ENCODE data around the gene ATF6B.

Gene ATF6B

GRCh38 chr6:32127409-32127716, 683 bp downstream of the ATF6B start:
- no peak overlapping the region for H2AK5ac ChIP-seq (ENCODE audit: low read length)
- H3K4me3 ChIP-seq (ENCODE audit: low read depth, low read length), result peak overlapping the region; percentile 93
- peaks cover 18% of the 10 kb centered on the region in 2 experiments for H3K4me1 ChIP-seq (ENCODE audit: control insufficient read depth in 1 of 2, insufficient read depth in 2 of 2, low read length in 2 of 2)
- no peak overlapping the region for H3K23ac ChIP-seq (ENCODE audit: low read length)
- WGBS (ENCODE audit: extremely low coverage, insufficient coverage, insufficient read length), result no CpG with 5 or more reads among the region's 9 CpGs
- H2AFZ ChIP-seq (ENCODE audit: insufficient read depth, low read length, poor library complexity), result peak overlapping the region; percentile 68
- H2BK12ac ChIP-seq (ENCODE audit: low read length), result no peak overlapping the region
- peak overlapping the region; percentile 44 for H3K4ac ChIP-seq (ENCODE audit: low read depth, low read length)
- H3K27me3 ChIP-seq (ENCODE audit: insufficient read depth, low read length), result no peaks in the 10 kb centered on the region
- no peaks in the 10 kb centered on the region for H3K9me3 ChIP-seq (ENCODE audit: insufficient read depth, low read depth, low read length)
- H3K14ac ChIP-seq (ENCODE audit: low read length), result peak overlapping the region; percentile 19
- H3K27ac ChIP-seq (ENCODE audit: low read depth, low read length), result no peak overlapping the region
- no peak overlapping the region for H2BK120ac ChIP-seq (ENCODE audit: insufficient read depth, low read length, poor library complexity)
- peak overlapping the region; percentile 78 for H3K4me2 ChIP-seq (ENCODE audit: low read length)
- H3K18ac ChIP-seq (ENCODE audit: low read length), result no peak overlapping the region
- H4K12ac ChIP-seq (ENCODE audit: low read depth, low read length), result no peak overlapping the region
- H4K91ac ChIP-seq (ENCODE audit: low read depth, low read length), result no peak overlapping the region
- DNase-seq, result no peak
- no peak overlapping the region for H4K8ac ChIP-seq (ENCODE audit: low read depth, low read length)
- peaks cover 10% of the 10 kb centered on the region for H3K79me2 ChIP-seq (ENCODE audit: control insufficient read depth, insufficient read depth, low read length, poor library complexity)
- no peak overlapping the region for H2BK5ac ChIP-seq (ENCODE audit: low read depth, low read length, poor library complexity)
- peak overlapping the region; percentile 45 for H3K9ac ChIP-seq (ENCODE audit: low read length)
- H3K36me3 ChIP-seq (ENCODE audit: control insufficient read depth in 1 of 2, insufficient read depth in 2 of 2, low read length in 2 of 2), result peaks cover 3 to 19% of the 10 kb centered on the region in 2 experiments
- H3K79me1 ChIP-seq (ENCODE audit: low read length), result peaks cover 13% of the 10 kb centered on the region

- no CpG with 5 or more reads among the region's 8 CpGs for WGBS (ENCODE audit: extremely low coverage, insufficient coverage, insufficient read length)
- Histone ChIP-seq H2BK5ac (ENCODE audit: low read depth, low read length, poor library complexity) (no peak overlapping the region), H4K91ac (ENCODE audit: low read depth, low read length) (no peak overlapping the region)
Observed at GRCh38 chr6:32126880-32127279, 1.2 kb downstream of the ATF6B start.

GRCh38 chr6:32123681-32124080, 4.4 kb downstream of the ATF6B start:
- H3K4me2 ChIP-seq (ENCODE audit: low read length), result no peak overlapping the region
- no peak overlapping the region for H2BK12ac ChIP-seq (ENCODE audit: low read length)
- no peak overlapping the region for H4K12ac ChIP-seq (ENCODE audit: low read depth, low read length)
- peaks cover 5% of the 10 kb centered on the region for H3K79me2 ChIP-seq (ENCODE audit: control insufficient read depth, insufficient read depth, low read length, poor library complexity)
- WGBS (ENCODE audit: extremely low coverage, insufficient coverage, insufficient read length), result no CpG with 5 or more reads among the region's 4 CpGs
- H3K18ac ChIP-seq (ENCODE audit: low read length), result no peak overlapping the region
- H3K4me3 ChIP-seq (ENCODE audit: low read depth, low read length), result no peak overlapping the region
- H2BK5ac ChIP-seq (ENCODE audit: low read depth, low read length, poor library complexity), result no peak overlapping the region
- no peaks in the 10 kb centered on the region for H3K27me3 ChIP-seq (ENCODE audit: insufficient read depth, low read length)
- H3K4me1 ChIP-seq (ENCODE audit: control insufficient read depth in 1 of 2, insufficient read depth in 2 of 2, low read length in 2 of 2), result peaks cover 10% of the 10 kb centered on the region in 2 experiments
- no peak overlapping the region for H4K8ac ChIP-seq (ENCODE audit: low read depth, low read length)
- H2BK120ac ChIP-seq (ENCODE audit: insufficient read depth, low read length, poor library complexity), result no peak overlapping the region
- no peak overlapping the region for H3K14ac ChIP-seq (ENCODE audit: low read length)
- DNase-seq, result no peak
- no peak overlapping the region for H2AK5ac ChIP-seq (ENCODE audit: low read length)
- H3K4ac ChIP-seq (ENCODE audit: low read depth, low read length), result no peak overlapping the region
- H3K27ac ChIP-seq (ENCODE audit: low read depth, low read length), result no peak overlapping the region
- no peak overlapping the region for H4K91ac ChIP-seq (ENCODE audit: low read depth, low read length)
- H3K23ac ChIP-seq (ENCODE audit: low read length), result no peak overlapping the region
- H2AFZ ChIP-seq (ENCODE audit: insufficient read depth, low read length, poor library complexity), result no peak overlapping the region
- H3K9me3 ChIP-seq (ENCODE audit: insufficient read depth, low read depth, low read length), result no peaks in the 10 kb centered on the region
- peaks cover 4% of the 10 kb centered on the region for H3K79me1 ChIP-seq (ENCODE audit: low read length)
- H3K36me3 ChIP-seq (ENCODE audit: control insufficient read depth in 1 of 2, insufficient read depth in 2 of 2, low read length in 2 of 2), result peaks cover 20 to 37% of the 10 kb centered on the region in 2 experiments
- H3K9ac ChIP-seq (ENCODE audit: low read length), result no peak overlapping the region

More at GRCh38 chr6:32126880-32127279, 1.2 kb downstream of the ATF6B start:
- no peak overlapping the region for H2BK12ac ChIP-seq (ENCODE audit: low read length)
- no peak overlapping the region for H2AK5ac ChIP-seq (ENCODE audit: low read length)
- peaks cover 13% of the 10 kb centered on the region for H3K79me1 ChIP-seq (ENCODE audit: low read length)
- H3K23ac ChIP-seq (ENCODE audit: low read length), result no peak overlapping the region
- H3K79me2 ChIP-seq (ENCODE audit: control insufficient read depth, insufficient read depth, low read length, poor library complexity), result peaks cover 10% of the 10 kb centered on the region
- H3K36me3 ChIP-seq (ENCODE audit: control insufficient read depth in 1 of 2, insufficient read depth in 2 of 2, low read length in 2 of 2), result peaks cover 5 to 22% of the 10 kb centered on the region in 2 experiments
- peak overlapping the region; percentile 78 for H3K4me2 ChIP-seq (ENCODE audit: low read length)
- H3K4me1 ChIP-seq (ENCODE audit: control insufficient read depth in 1 of 2, insufficient read depth in 2 of 2, low read length in 2 of 2), result peaks cover 18% of the 10 kb centered on the region in 2 experiments
- no peak overlapping the region for H3K9ac ChIP-seq (ENCODE audit: low read length)
- no peak overlapping the region for H3K27ac ChIP-seq (ENCODE audit: low read depth, low read length)
- no peak overlapping the region for H2AFZ ChIP-seq (ENCODE audit: insufficient read depth, low read length, poor library complexity)
- no peaks in the 10 kb centered on the region for H3K9me3 ChIP-seq (ENCODE audit: insufficient read depth, low read depth, low read length)
- H3K18ac ChIP-seq (ENCODE audit: low read length), result no peak overlapping the region
- H3K4me3 ChIP-seq (ENCODE audit: low read depth, low read length), result no peak overlapping the region
- H2BK120ac ChIP-seq (ENCODE audit: insufficient read depth, low read length, poor library complexity), result no peak overlapping the region
- H3K14ac ChIP-seq (ENCODE audit: low read length), result no peak overlapping the region
- no peak overlapping the region for H4K12ac ChIP-seq (ENCODE audit: low read depth, low read length)
- H4K8ac ChIP-seq (ENCODE audit: low read depth, low read length), result no peak overlapping the region
- H3K27me3 ChIP-seq (ENCODE audit: insufficient read depth, low read length), result no peaks in the 10 kb centered on the region
- DNase-seq, result no peak
- peak overlapping the region; percentile 43 for H3K4ac ChIP-seq (ENCODE audit: low read depth, low read length)

GRCh38 chr6:32120573-32121059, 7.4 kb downstream of the ATF6B start:
- no peak overlapping the region for H4K8ac ChIP-seq (ENCODE audit: low read depth, low read length)
- H3K4me1 ChIP-seq (ENCODE audit: control insufficient read depth in 1 of 2, insufficient read depth in 2 of 2, low read length in 2 of 2), result no peaks in the 10 kb centered on the region
- H3K27me3 ChIP-seq (ENCODE audit: insufficient read depth, low read length), result no peaks in the 10 kb centered on the region
- no peak overlapping the region for H3K9ac ChIP-seq (ENCODE audit: low read length)
- no peak overlapping the region for H4K12ac ChIP-seq (ENCODE audit: low read depth, low read length)
- H2BK12ac ChIP-seq (ENCODE audit: low read length), result no peak overlapping the region
- no peak overlapping the region for H3K4me2 ChIP-seq (ENCODE audit: low read length)
- H3K4me3 ChIP-seq (ENCODE audit: low read depth, low read length), result no peak overlapping the region
- no peak overlapping the region for H2AFZ ChIP-seq (ENCODE audit: insufficient read depth, low read length, poor library complexity)
- no peak overlapping the region for H3K27ac ChIP-seq (ENCODE audit: low read depth, low read length)
- peaks cover 43 to 56% of the 10 kb centered on the region in 2 experiments for H3K36me3 ChIP-seq (ENCODE audit: control insufficient read depth in 1 of 2, insufficient read depth in 2 of 2, low read length in 2 of 2)
- H3K14ac ChIP-seq (ENCODE audit: low read length), result no peak overlapping the region
- H4K91ac ChIP-seq (ENCODE audit: low read depth, low read length), result no peak overlapping the region
- no peak overlapping the region for H2BK5ac ChIP-seq (ENCODE audit: low read depth, low read length, poor library complexity)
- no CpG with 5 or more reads among the region's 12 CpGs for WGBS (ENCODE audit: extremely low coverage, insufficient coverage, insufficient read length)
- no peak overlapping the region for H3K4ac ChIP-seq (ENCODE audit: low read depth, low read length)
- no peak overlapping the region for H2AK5ac ChIP-seq (ENCODE audit: low read length)
- no peak overlapping the region for H3K18ac ChIP-seq (ENCODE audit: low read length)
- no peaks in the 10 kb centered on the region for H3K79me1 ChIP-seq (ENCODE audit: low read length)
- DNase-seq, result no peak
- no peaks in the 10 kb centered on the region for H3K79me2 ChIP-seq (ENCODE audit: control insufficient read depth, insufficient read depth, low read length, poor library complexity)
- no peaks in the 10 kb centered on the region for H3K9me3 ChIP-seq (ENCODE audit: insufficient read depth, low read depth, low read length)
- no peak overlapping the region for H2BK120ac ChIP-seq (ENCODE audit: insufficient read depth, low read length, poor library complexity)
- no peak overlapping the region for H3K23ac ChIP-seq (ENCODE audit: low read length)
